HG03460 (cell line): Measurements from ENCODE around the gene SRMS.
A peak's percentile ranks its signal among the peaks of the same experiment; 100 is the strongest.
"Not testable (repeated sequence)": the region's sequence is repeated elsewhere in the genome, so short reads cannot be mapped to it uniquely, and the experiment has no call there.

Experiments used
- ATAC-seq: cut with Tn5 transposase; IDR thresholded peaks from one replicate; pipeline ENCODE4 v1.9.1; 2021; ENCODE audit not compliant: unreplicated experiment

The SRMS gene

GRCh38 chr20:63579017-63579694, 31.6 kb upstream of the SRMS start:
- ATAC-seq: no peak

GRCh38 chr20:63578224-63579016, 30.9 kb upstream of the SRMS start:
- ATAC-seq: no peak

- ATAC-seq: no peak
Measured at GRCh38 chr20:63577317-63577894, 29.9 kb upstream of the SRMS start.

GRCh38 chr20:63576311-63576710, 28.8 kb upstream of the SRMS start:
- ATAC-seq: no peak

GRCh38 chr20:63574829-63575743, 27.5 kb upstream of the SRMS start:
- ATAC-seq: no peak

- ATAC-seq: no peak
Measured at GRCh38 chr20:63574156-63574828, 26.7 kb upstream of the SRMS start, which contains the start of gene HELZ2. HELZ2 (minus strand) TSS chr20:63574239; CDS start chr20:63572385, 1,854 bp downstream.

- no peak for ATAC-seq
Measured at GRCh38 chr20:63573647-63574131, 26.1 kb upstream of the SRMS start.

- no peak for ATAC-seq
Measured at GRCh38 chr20:63572788-63573646, 25.5 kb upstream of the SRMS start.

- no peak for ATAC-seq
Measured at GRCh38 chr20:63572071-63572787, 24.7 kb upstream of the SRMS start.

- ATAC-seq: not testable (repeated sequence)
Measured at GRCh38 chr20:63571087-63571478, 23.5 kb upstream of the SRMS start.

- ATAC-seq: no peak
Measured at GRCh38 chr20:63570281-63571086, 22.9 kb upstream of the SRMS start.

GRCh38 chr20:63568986-63569949, 21.7 kb upstream of the SRMS start:
- ATAC-seq: no peak

- peak; percentile 6 for ATAC-seq
Measured at GRCh38 chr20:63568170-63568981, 20.8 kb upstream of the SRMS start.

GRCh38 chr20:63567386-63568169, 20.0 kb upstream of the SRMS start:
- ATAC-seq: peak; percentile 69

- ATAC-seq: no peak
Measured at GRCh38 chr20:63567136-63567385, 19.5 kb upstream of the SRMS start.
